Psoas muscle (tissue), 8 donors: ENCODE measurements around the gene PTPRM. TPM values are rescaled to one million over a fixed set of nuclear protein-coding genes. Genes with fewer than 3 reads are reported as not detected.
A peak's percentile ranks its signal among the peaks of the same experiment; 100 is the strongest.

ENCODE experiments used
- ATAC-seq, 4 donors: fragments of 200-7000 bp; cut with Tn5 transposase; one replicate each; pipeline ENCODE4 v1.9.1; 2020; ENCODE audit warnings: moderate library complexity in 3 of 4, mild to moderate bottlenecking in 2 of 4
- DNase-seq, 2 donors: peaks; one replicate each; pipeline ENCODE4 v3.0.0-alpha.2; 2020
- H3K27ac ChIP-seq: fragments of 200-600 bp; one replicate; pipeline ENCODE4 v1.8.0; 2022
- H3K27me3 ChIP-seq, 3 donors: fragments of 200-600 bp in 1 of 3; one replicate each; pipeline versions ENCODE4 v1.6.1 to v1.8.0; 2013 to 2022; ENCODE audit warnings: low read length in 2 of 3, mild to moderate bottlenecking in 2 of 3, moderate library complexity in 1 of 3; ENCODE audit not compliant: insufficient read depth in 3 of 3
- H3K36me3 ChIP-seq, 2 donors: fragments of 200-600 bp in 1 of 2; one replicate each; pipeline versions ENCODE4 v1.6.1 to v1.8.0; 2013 to 2022; ENCODE audit warnings: low read depth in 1 of 2, mild to moderate bottlenecking in 1 of 2, moderate library complexity in 1 of 2; ENCODE audit not compliant: insufficient read depth in 1 of 2
- H3K4me1 ChIP-seq: fragments of 200-600 bp; one replicate; pipeline ENCODE4 v1.8.0; 2022
- H3K4me3 ChIP-seq: fragments of 200-600 bp; one replicate; pipeline ENCODE4 v1.8.0; 2022; ENCODE audit warnings: mild to moderate bottlenecking
- H3K9me3 ChIP-seq: fragments of 200-600 bp; one replicate; pipeline ENCODE4 v1.8.0; 2022
- WGBS, 3 donors: extraction: QIAGEN DNeasy Blood & Tissue Kit; methylation state at CpG; one replicate each; pipeline versions ENCODE4 v1.1.6 to v1.1.7; 2013; 5-methylcytosine and 5-hydroxymethylcytosine counted together
- intact Hi-C, 2 donors: fragments of 100-400 bp; cut with DNase I; formaldehyde crosslinking; loops; one replicate each; pipeline versions ENCODE4 v1.11.0 to v1.14.2; 2022
- polyA plus RNA-seq, 3 donors: library from polyadenylated mRNA; stranded (reverse); fragments of 200-250 nt; gene quantifications; one replicate each; pipeline ENCODE4 v1.2.3, GENCODE V29; 2013
- total RNA-seq, 4 donors: library from RNA; stranded (reverse); fragmentation: NEBNext Ultra II Directional in 2 of 4; extraction: Animal tissue kit (Norgen Biotek cat#: 25700) in 2 of 4; gene quantifications; one replicate each; pipeline versions ENCODE4 v1.2.1 to v1.2.4, GENCODE V29; 2021 to 2023
- TF ChIP-seq, protein P1 (sequence below): fragments of 200-600 bp; IDR thresholded peaks from one replicate; pipeline ENCODE4 v1.8.0; 2022; ENCODE audit warnings: antibody characterized with exemption
- donor health status: healthy with polysubstance abuse.
- donor health status: DM: no; HTN: no; CAD: no; lungs with moderate emphysema.
- donor health status: Bipolar disorder and iron deficiency.
- donor health status: healthy.
- donor health status: DM: yes; HTN: yes; CAD: no.
- donor health status: DM: no; HTN: no; CAD: no.
- donor health status: DM: no; HTN: no; CAD: no.
- donor health status: DM: yes; HTN: yes; CAD: no.

PTPRM gene
- total and polyA plus RNA-seq, 7 donors: 27.4 to 78.9 (median 39.0) TPM

DNA sequence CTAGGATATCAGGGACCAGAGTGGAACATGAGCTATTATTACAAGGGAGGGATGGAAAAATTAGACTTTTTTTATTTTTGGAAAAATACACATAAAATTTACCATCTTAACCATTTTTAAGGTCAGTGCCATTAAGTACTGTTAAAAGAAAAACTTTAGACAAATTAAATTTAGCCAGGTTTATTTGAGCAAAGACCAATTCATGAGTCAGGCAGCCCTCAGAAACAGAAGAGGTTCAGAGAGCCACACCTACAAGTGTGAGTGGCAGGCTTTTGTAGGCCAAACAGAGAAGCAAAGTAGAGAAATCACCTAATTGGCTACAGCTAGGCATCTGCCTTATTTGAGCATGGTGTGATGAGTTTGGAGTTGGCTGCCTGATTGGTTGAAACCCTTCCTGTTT, 740.8 kb downstream of the PTPRM start:
- TF ChIP-seq, protein P1, sequence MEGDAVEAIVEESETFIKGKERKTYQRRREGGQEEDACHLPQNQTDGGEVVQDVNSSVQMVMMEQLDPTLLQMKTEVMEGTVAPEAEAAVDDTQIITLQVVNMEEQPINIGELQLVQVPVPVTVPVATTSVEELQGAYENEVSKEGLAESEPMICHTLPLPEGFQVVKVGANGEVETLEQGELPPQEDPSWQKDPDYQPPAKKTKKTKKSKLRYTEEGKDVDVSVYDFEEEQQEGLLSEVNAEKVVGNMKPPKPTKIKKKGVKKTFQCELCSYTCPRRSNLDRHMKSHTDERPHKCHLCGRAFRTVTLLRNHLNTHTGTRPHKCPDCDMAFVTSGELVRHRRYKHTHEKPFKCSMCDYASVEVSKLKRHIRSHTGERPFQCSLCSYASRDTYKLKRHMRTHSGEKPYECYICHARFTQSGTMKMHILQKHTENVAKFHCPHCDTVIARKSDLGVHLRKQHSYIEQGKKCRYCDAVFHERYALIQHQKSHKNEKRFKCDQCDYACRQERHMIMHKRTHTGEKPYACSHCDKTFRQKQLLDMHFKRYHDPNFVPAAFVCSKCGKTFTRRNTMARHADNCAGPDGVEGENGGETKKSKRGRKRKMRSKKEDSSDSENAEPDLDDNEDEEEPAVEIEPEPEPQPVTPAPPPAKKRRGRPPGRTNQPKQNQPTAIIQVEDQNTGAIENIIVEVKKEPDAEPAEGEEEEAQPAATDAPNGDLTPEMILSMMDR: no peak
- Histone ChIP-seq H3K27me3 (no peaks in the 10 kb centered on the region), H3K4me3 (no peak overlapping the region), H3K36me3 (peaks cover 2 to 8% of the 10 kb centered on the region in 2 donors), H3K9me3 (no peaks in the 10 kb centered on the region), H3K27ac (no peak overlapping the region), H3K4me1 (no peaks in the 10 kb centered on the region)
- ATAC-seq (no peak), DNase-seq (no peak)
- intact Hi-C loops: no loop called here

DNA sequence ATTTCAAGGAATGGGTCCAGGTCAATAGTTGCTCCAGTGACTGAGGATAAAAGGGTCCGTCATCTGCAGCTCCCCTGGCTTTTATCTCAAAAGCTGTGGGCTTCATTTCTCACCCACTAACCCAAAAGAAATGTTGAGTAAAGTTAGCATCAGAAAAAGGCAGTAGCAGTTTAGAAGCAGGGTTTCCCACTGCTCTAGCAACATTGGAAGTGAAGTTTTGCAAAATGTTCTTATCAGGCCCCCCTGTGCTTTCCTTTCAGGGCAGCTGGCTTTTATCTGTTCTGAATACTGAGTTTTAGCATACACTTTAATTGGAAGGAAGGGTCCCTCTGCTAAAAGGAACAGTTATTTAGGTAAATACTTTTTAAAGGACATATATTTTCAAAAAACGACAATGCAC, 745.9 kb downstream of the PTPRM start:
- H3K27me3 ChIP-seq: no peaks in the 10 kb centered on the region
- no peaks in the 10 kb centered on the region for H3K4me1 ChIP-seq
- no peak for DNase-seq
- ATAC-seq: no peak
- intact Hi-C loops: no loop called here
- no peak overlapping the region for H3K4me3 ChIP-seq
- H3K27ac ChIP-seq: no peak overlapping the region
- no peaks in the 10 kb centered on the region for H3K9me3 ChIP-seq
- WGBS, 3 donors: 90 to 95% (median 91%) methylated on average over 2 of the region's 2 CpGs
- peaks cover 0 to 19% of the 10 kb centered on the region in 2 donors for H3K36me3 ChIP-seq
- TF ChIP-seq, protein P1: no peak

DNA sequence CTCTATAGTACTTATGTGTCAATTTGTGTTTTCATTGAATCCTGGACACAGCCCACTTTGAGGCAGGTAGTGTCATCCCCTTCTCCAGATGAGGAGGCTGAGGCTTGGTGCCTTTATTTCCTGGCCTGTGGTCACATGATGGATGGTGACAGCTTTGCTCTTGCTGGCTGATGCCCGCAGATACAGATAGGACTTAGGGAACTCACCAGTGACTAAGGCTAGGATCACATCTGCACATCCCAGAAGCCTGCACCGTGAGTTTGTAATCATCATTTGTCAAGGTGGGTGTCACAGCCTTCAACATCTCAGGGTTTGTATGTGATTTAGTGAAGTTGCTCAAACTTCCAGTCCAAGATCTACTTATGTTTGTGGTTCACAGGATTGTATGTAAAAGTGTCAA, 747.0 kb downstream of the PTPRM start:
- DNase-seq (no peak), ATAC-seq (no peak)
- WGBS, 3 donors: 81 to 85% (median 84%) methylated on average over 2 of the region's 2 CpGs
- Histone ChIP-seq H3K27ac (no peak overlapping the region), H3K36me3 (peaks cover 0 to 22% of the 10 kb centered on the region in 2 donors), H3K9me3 (no peaks in the 10 kb centered on the region), H3K4me1 (no peaks in the 10 kb centered on the region), H3K4me3 (no peak overlapping the region), H3K27me3 (no peaks in the 10 kb centered on the region)
- TF ChIP-seq, protein P1: no peak
- intact Hi-C loops: no loop called here

DNA sequence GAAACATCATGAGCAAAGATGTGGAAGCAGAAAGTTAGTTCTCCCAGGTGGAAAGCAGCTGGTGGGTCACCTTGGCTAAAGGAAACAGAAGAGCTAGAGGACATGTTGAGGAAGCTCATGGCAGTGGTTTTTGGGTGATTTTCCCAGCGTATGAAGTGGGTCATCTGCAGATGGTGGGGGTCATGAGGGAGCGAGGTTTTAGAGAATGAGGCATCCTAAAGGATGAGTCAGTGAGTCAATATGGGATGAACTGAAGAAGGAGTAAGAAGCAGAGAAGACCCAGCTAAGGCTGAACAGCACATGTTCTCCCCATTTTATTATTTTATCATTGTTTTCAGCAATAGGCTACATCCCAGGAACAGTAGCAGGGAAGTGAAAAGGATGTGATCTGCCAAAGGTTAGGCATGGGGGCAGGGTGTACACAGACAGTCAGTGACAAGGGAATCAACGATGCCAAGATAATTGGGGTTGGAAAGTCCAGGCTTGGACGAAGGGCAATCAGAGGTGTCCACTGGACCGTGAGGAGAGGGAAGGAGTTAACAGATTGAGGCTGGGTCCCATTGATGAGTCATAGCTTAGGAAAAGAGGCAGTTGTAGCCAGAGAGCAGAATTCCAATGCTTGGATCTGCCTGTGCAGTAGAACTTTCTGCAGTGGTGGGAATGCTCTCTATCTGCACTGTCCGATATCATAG, 752.8 kb downstream of the PTPRM start:
- no peaks in the 10 kb centered on the region for H3K4me1 ChIP-seq
- H3K4me3 ChIP-seq: no peak overlapping the region
- H3K36me3 ChIP-seq: peaks cover 0 to 19% of the 10 kb centered on the region in 2 donors
- H3K27me3 ChIP-seq: no peaks in the 10 kb centered on the region
- 83 to 96% (median 91%) methylated on average over 6 of the region's 6 CpGs for WGBS, 3 donors
- DNase-seq (no peak), ATAC-seq (no peak)
- TF ChIP-seq, protein P1: no peak
- no peaks in the 10 kb centered on the region for H3K9me3 ChIP-seq
- intact Hi-C loops: no loop called here
- H3K27ac ChIP-seq: no peak overlapping the region

- H3K36me3 ChIP-seq: peaks cover 0 to 9% of the 10 kb centered on the region in 2 donors
- intact Hi-C loops: no loop called here
- no peak overlapping the region for H3K27ac ChIP-seq
- H3K27me3 ChIP-seq: no peaks in the 10 kb centered on the region
- WGBS, 3 donors: 40 to 51% (median 51%) methylated on average over 2 of the region's 2 CpGs
- no peaks in the 10 kb centered on the region for H3K9me3 ChIP-seq
- H3K4me3 ChIP-seq: no peak overlapping the region
- peak in 3 of 4 donors; percentile 41 to 63 (median 48) for ATAC-seq
- H3K4me1 ChIP-seq: peaks cover 8% of the 10 kb centered on the region
- TF ChIP-seq, protein P1: no peak
- no peak for DNase-seq
Measured at GRCh38 chr18:8322486-8322885, 755.4 kb downstream of the PTPRM start.
